Measurements from ENCODE around the gene TGM5. TPM values are rescaled to one million over a fixed set of nuclear protein-coding genes. Genes with fewer than 3 reads are reported as not detected.
"Not testable (repeated sequence)": the region's sequence is repeated elsewhere in the genome, so short reads cannot be mapped to it uniquely, and the experiment has no call there.

Gene TGM5, protein sequence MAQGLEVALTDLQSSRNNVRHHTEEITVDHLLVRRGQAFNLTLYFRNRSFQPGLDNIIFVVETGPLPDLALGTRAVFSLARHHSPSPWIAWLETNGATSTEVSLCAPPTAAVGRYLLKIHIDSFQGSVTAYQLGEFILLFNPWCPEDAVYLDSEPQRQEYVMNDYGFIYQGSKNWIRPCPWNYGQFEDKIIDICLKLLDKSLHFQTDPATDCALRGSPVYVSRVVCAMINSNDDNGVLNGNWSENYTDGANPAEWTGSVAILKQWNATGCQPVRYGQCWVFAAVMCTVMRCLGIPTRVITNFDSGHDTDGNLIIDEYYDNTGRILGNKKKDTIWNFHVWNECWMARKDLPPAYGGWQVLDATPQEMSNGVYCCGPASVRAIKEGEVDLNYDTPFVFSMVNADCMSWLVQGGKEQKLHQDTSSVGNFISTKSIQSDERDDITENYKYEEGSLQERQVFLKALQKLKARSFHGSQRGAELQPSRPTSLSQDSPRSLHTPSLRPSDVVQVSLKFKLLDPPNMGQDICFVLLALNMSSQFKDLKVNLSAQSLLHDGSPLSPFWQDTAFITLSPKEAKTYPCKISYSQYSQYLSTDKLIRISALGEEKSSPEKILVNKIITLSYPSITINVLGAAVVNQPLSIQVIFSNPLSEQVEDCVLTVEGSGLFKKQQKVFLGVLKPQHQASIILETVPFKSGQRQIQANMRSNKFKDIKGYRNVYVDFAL
- 4.1 TPM for total RNA-seq

DNA sequence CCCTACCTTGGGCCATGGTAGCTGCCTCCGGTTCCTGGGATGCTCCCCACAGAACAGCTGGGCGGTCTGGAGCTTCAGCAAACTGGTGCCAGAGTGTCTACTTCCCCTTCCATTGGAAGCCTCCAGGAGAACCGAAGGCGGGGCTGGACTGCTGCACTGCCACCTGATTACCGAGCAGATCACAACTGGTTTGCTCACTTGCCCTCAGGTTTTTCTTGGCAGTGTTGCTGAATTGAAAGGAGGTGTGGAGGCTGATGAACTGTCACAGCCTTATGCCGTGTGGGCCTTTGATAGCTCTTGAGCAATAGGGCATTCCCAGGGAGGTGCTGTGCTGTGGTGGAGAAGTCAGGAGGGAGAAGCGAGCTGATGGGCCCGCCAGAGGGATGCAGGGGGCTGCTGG is at the start of gene TGM5:
TSS of gene TGM5 (minus strand) at position 95 of the 400 bp plus-strand sequence. CDS start at position 16, 79 bp downstream.
- DNase-seq = no peak

GRCh38 chr15:43314171-43314570 is 47.4 kb upstream of the TGM5 start:
- no peak for DNase-seq

GRCh38 chr15:43312378-43312777 is 45.6 kb upstream of the TGM5 start:
- no peak for DNase-seq

GRCh38 chr15:43302205-43302817 is 35.6 kb upstream of the TGM5 start, which contains the start of gene TGM7:
TGM7 (minus strand) TSS chr15:43302255.
- no peak for DNase-seq

GRCh38 chr15:43299884-43300283 is 33.2 kb upstream of the TGM5 start:
- DNase-seq = no peak

DNA sequence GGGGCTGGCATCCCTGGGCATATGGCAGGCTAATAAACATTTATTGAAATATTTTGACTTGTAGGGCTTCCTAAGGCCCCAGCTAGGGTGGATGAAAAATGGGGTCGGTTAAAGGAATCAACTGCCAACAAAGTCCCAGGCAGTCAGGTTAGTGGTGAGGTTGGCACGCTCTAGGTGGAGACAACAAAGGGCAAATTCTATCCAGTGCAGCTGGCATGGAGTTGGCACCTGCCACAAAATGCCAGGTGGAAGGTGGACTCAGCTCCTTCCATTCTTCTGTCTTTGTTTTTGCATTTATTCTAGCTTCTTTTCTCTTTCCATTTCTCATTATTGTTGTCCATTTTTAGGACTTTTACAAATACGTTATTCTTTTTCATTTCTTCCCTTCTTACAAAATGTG is 32.7 kb upstream of the TGM5 start:
- no peak for DNase-seq

DNA sequence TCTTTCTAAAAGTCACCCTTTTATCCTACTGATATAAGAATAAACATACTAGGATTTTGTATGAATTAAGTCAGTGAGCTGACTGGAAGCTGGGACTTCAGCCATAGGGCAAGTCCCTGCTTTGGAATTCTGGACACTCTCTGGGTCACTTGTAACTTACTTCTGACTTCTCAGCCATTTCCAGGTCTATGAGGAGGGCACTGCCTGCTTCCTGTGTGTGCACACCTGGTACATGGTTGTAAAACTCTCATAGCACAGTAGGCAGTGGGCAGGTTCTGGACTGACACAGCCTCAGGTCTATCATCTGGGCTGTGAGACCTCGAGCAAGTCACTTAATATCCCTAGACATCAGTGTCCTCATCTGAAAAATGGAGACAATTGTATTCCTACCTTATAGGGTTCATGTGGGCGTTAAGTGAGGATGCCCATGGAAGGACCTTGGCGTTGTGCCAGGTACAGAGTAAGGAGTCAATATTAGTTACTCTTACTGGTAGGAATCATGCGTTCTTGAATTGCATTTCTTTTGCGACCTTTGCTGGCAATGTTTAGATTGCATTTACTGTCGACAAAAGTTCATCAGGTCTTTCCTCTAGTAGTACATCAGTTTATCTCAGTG is 27.5 kb upstream of the TGM5 start:
- DNase-seq = no peak

DNA sequence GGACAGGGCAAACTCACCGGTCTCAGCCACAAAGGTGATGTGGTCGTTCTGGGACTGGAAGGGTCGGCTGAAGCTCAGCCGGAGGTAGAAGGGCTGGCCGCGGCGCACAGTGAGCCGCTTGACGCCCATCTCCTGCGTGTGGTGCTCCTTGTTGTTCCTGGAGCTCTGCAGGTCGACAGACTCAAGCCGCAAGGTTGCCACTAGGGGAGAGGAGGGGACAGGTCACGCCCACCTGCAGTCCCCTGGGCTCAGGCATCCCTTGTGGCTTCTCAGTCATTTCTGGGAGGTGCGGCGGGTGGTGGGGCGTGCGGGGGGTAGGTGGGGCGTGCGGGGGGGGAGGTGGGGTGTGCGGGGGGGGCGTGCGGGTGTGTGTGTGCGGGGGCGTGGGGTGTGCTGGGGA is 26.7 kb upstream of the TGM5 start:
- DNase-seq = no peak

- DNase-seq = peak; percentile 22
Measured at GRCh38 chr15:43292375-43293078, 25.8 kb upstream of the TGM5 start.

- not testable (repeated sequence) for DNase-seq
Measured at GRCh38 chr15:43289656-43290055, 22.9 kb upstream of the TGM5 start.

GRCh38 chr15:43287254-43287653 is 20.5 kb upstream of the TGM5 start:
- DNase-seq = no peak

GRCh38 chr15:43286074-43286473 is 19.3 kb upstream of the TGM5 start:
- no peak for DNase-seq

GRCh38 chr15:43285609-43286037 is 18.9 kb upstream of the TGM5 start:
- peak; percentile 34 for DNase-seq

- no peak for DNase-seq
Measured at GRCh38 chr15:43283526-43283925, 16.8 kb upstream of the TGM5 start.

DNA sequence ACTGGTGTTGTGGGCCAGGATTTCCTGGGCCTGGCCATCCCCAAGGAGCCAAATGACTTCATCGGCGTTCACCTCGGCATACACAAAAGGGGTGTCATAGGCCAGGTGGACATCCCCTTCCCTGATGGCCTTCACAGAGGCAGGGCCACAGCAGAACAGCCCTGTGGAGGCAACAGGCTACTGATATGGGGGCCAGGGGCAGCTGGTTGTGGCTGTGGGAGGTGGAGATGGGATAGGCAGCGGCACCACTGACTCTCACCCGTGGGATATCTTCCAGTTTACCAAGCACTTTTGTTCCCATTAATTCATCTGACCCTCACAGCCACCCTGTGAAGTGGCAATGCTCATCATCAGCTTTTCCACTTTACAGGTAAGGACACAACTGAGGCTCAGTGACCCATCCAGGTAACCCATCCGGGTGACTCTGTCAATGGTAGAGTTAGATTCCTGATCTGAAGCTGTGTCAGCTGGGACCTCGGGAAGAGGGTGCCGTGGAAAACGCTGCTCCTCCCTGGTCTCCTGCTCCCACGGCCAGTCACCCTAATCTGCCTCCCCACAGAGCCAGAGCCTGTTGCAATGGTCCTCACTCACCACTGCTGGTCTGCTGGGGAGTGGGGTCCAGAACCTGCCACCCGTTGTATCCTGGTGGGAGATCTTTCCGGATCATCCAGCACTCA is 15.3 kb upstream of the TGM5 start:
- DNase-seq = no peak

DNA sequence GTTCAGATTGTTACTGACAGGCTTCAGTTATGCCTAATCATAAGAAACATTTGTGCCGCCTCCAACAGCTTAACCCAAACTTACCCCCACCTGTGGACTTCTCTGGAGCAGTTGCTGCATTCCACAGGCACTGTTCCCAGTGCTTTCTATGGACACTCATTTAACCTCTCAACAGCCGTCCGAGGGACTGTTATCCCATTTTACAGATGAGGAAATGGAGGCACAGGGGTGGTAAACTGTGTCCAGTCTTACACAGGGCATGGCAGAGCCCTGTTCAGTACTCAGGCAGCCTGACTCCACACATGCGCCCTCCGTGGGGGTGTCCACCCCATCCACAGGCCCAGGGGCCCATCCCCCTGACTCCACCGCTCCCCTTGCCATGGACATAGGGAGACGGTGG is 14.3 kb upstream of the TGM5 start:
- DNase-seq = no peak

GRCh38 chr15:43279496-43279895 is 12.8 kb upstream of the TGM5 start:
- no peak for DNase-seq

DNA sequence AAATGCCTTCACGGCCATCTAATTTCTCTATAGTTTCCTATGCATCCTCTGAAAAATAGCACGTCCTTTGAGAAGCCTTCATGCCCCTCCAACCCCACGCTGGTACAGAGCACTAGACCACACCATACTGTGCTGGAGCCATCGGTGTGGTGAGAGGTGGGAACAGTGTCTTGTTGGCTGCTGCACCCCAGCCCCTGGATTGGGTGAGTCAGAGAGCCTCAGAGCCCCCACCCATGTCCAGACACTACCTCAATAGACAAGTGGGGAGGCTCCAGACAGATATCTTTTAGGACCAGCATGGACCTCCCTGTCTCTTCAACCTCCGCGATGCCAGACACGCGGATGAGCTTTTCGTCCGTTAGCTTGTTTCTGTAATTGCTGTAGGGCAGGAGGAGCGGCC is 12.1 kb upstream of the TGM5 start:
- DNase-seq = no peak

GRCh38 chr15:43277901-43278300 is 11.2 kb upstream of the TGM5 start:
- DNase-seq = no peak

DNA sequence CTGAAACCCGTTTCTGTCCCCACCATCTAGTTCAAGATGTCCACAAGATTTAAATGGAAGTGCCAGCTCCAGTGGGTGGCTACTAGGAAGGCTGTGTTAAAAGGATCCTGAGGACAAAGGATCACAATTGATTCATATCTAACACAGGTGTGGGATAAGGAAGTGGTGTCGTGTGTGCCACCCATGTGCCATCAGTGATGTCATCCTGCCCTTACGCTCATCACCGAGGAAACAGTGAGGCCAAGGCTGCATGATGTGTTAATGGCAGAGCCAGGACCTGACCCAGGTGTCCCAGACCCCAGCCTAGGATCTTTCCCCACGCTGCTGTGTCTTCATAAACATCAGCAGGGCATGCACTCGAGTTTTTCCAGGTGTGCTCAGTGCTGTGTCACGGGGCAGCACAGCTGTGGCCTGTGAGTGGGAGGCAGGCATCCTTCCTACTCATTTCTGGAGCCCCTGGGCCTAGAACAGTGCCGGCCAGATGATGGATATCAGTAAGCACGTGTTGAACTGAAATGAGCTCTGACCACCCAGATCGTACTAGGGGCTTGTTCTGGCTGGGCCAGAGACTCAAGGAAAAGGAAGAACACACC is 10.6 kb upstream of the TGM5 start:
- no peak for DNase-seq

GRCh38 chr15:43276563-43277200 is 10.0 kb upstream of the TGM5 start:
- DNase-seq = no peak
